OCI-LY3 (cell line): ENCODE data around the gene PRPF31.

Experiments
- H2AFZ ChIP-seq: fragments of 200-600, 300-600 bp; shearing (Covaris generic); 2 replicates; pipeline ENCODE4 v1.6.0; 2014; ENCODE audit warnings: antibody characterized with exemption, low read depth, low read length
- H3K27ac ChIP-seq: fragments of 200-600, 300-600 bp; sonication (generic); 2 replicates; pipeline ENCODE4 v1.5.1; 2014; ENCODE audit warnings: mild to moderate bottlenecking, low read length, moderate library complexity, mixed read lengths
- H3K27me3 ChIP-seq: fragments of 200-600, 300-600 bp; sonication (generic); 2 replicates; pipeline ENCODE4 v1.6.1; 2014; ENCODE audit warnings: low read depth, low read length, mixed read lengths
- H3K36me3 ChIP-seq: fragments of 200-600, 300-600 bp; sonication (generic); replicated peaks from 2 replicates; pipeline ENCODE3; 2014; ENCODE audit warnings: low read depth, low read length, mixed read lengths
- H3K4me1 ChIP-seq: fragments of 300-600, 200-600 bp; sonication (generic); 2 replicates; pipeline ENCODE4 v1.6.1; 2014; ENCODE audit warnings: low read length, mixed read lengths
- H3K4me2 ChIP-seq: fragments of 200-600, 300-600 bp; sonication (generic); 2 replicates; pipeline ENCODE4 v1.6.1; 2014; ENCODE audit warnings: low read length, mixed read lengths
- H3K4me3 ChIP-seq: fragments of 300-600, 200-600 bp; sonication (generic); 2 replicates; pipeline ENCODE4 v1.5.1; 2014; ENCODE audit warnings: antibody characterized with exemption, mild to moderate bottlenecking, low read length, moderate library complexity
- H3K79me2 ChIP-seq: fragments of 300-600, 200-600 bp; shearing (Covaris generic); 2 replicates; pipeline ENCODE4 v1.6.1; 2014; ENCODE audit warnings: mild to moderate bottlenecking, low read length, mixed read lengths
- H3K9ac ChIP-seq: fragments of 300-600, 200-600 bp; shearing (Covaris generic); 2 replicates; pipeline ENCODE4 v1.6.0; 2014; ENCODE audit warnings: mild to moderate bottlenecking, low read length, moderate library complexity
- H3K9me3 ChIP-seq: fragments of 200-600, 300-600 bp; shearing (Covaris generic); 2 replicates; pipeline ENCODE4 v1.6.1; 2014; ENCODE audit warnings: low read length, mixed read lengths; ENCODE audit not compliant: insufficient read depth
- H4K20me1 ChIP-seq: fragments of 200-600, 300-600 bp; sonication (generic); 2 replicates; pipeline ENCODE4 v1.6.1; 2016; ENCODE audit warnings: low read length, mixed read lengths; ENCODE audit not compliant: insufficient read depth
- CTCF ChIP-seq: fragments of 200-600, 300-600 bp; sonication (generic); IDR thresholded peaks from 2 replicates; pipeline ENCODE4 v1.5.1; 2014; ENCODE audit warnings: antibody characterized with exemption, low read length, low read depth
- EZH2phosphoT487 ChIP-seq: fragments of 200-600 bp; shearing (Covaris generic); IDR thresholded peaks from 2 replicates; pipeline ENCODE4 v1.6.1; 2018; ENCODE audit warnings: antibody characterized with exemption, mixed run types, low read depth

Gene PRPF31

DNA sequence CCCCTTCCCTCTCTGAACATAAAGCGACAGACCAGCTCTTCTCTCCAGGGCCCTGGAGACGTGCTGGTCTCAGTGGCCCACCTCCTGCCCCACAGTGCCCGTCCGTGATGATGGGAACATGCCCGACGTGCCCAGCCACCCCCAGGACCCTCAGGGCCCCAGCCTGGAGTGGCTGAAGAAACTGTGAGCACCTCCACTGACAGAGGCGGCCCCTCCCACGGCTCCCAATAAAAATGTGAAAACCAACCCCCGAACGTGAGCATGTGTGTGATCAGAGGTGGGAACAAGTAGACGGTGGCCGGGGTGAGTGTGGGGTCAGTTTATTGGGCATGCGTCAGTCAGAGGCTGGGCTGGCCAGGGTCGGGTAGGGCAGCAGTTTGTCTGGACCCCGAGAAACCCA is 8.8 kb upstream of the PRPF31 start:
- Histone ChIP-seq H2AFZ (no peak overlapping the region), H3K4me3 (no peak overlapping the region), H3K79me2 (peaks cover 30% of the 10 kb centered on the region), H3K27me3 (no peaks in the 10 kb centered on the region), H3K36me3 (peaks cover 46% of the 10 kb centered on the region), H3K4me2 (no peak overlapping the region), H3K9me3 (no peaks in the 10 kb centered on the region), H3K27ac (no peak overlapping the region), H3K4me1 (peaks cover 6% of the 10 kb centered on the region; the same call in 1 of the 2 replicates), H3K9ac (no peak overlapping the region), H4K20me1 (no peaks in the 10 kb centered on the region)
- TF ChIP-seq EZH2phosphoT487 (no peak), CTCF (no peak)

- H3K27me3 ChIP-seq: no peaks in the 10 kb centered on the region
- H3K4me2 ChIP-seq: no peak overlapping the region
- H3K9ac ChIP-seq: no peak overlapping the region
- peaks cover 27% of the 10 kb centered on the region for H3K79me2 ChIP-seq
- peaks cover 3% of the 10 kb centered on the region; the same call in 1 of the 2 replicates for H3K4me1 ChIP-seq
- no peaks in the 10 kb centered on the region for H4K20me1 ChIP-seq
- TF ChIP-seq CTCF: no peak
- no peak for TF ChIP-seq EZH2phosphoT487
- no peak overlapping the region for H3K27ac ChIP-seq
- H2AFZ ChIP-seq: no peak overlapping the region
- H3K4me3 ChIP-seq: no peak overlapping the region
- H3K36me3 ChIP-seq: peaks cover 51% of the 10 kb centered on the region
- no peaks in the 10 kb centered on the region for H3K9me3 ChIP-seq
These were observed 7.6 kb upstream of the PRPF31 start for GRCh38 chr19:54107876-54108490.

- no peak overlapping the region for H3K4me2 ChIP-seq
- TF ChIP-seq EZH2phosphoT487: no peak
- TF ChIP-seq CTCF: no peak
These were observed 7.1 kb upstream of the PRPF31 start for GRCh38 chr19:54108496-54108895.

GRCh38 chr19:54109651-54110050 is 5.9 kb upstream of the PRPF31 start:
- H4K20me1 ChIP-seq: no peaks in the 10 kb centered on the region
- H3K27me3 ChIP-seq: no peaks in the 10 kb centered on the region
- H3K4me1 ChIP-seq: no peaks in the 10 kb centered on the region
- H3K9me3 ChIP-seq: no peaks in the 10 kb centered on the region
- H3K27ac ChIP-seq: no peak overlapping the region
- H3K4me2 ChIP-seq: no peak overlapping the region
- TF ChIP-seq CTCF: no peak
- H2AFZ ChIP-seq: no peak overlapping the region
- H3K4me3 ChIP-seq: no peak overlapping the region
- H3K79me2 ChIP-seq: peaks cover 23% of the 10 kb centered on the region
- peaks cover 55% of the 10 kb centered on the region for H3K36me3 ChIP-seq
- H3K9ac ChIP-seq: no peak overlapping the region

More at GRCh38 chr19:54108496-54108895, 7.1 kb upstream of the PRPF31 start:
- Histone ChIP-seq H3K9me3 (no peaks in the 10 kb centered on the region), H3K9ac (no peak overlapping the region), H3K36me3 (peaks cover 56% of the 10 kb centered on the region), H3K27ac (no peak overlapping the region), H3K27me3 (no peaks in the 10 kb centered on the region), H4K20me1 (no peaks in the 10 kb centered on the region), H3K4me1 (peaks cover 1% of the 10 kb centered on the region; the same call in 1 of the 2 replicates), H3K4me3 (no peak overlapping the region), H3K79me2 (peaks cover 25% of the 10 kb centered on the region), H2AFZ (no peak overlapping the region)
